HG02840 (cell line): ENCODE results near the gene CTSH.
A peak's percentile ranks its signal among the peaks of the same experiment; 100 is the strongest.
"Not testable (repeated sequence)": the region's sequence is repeated elsewhere in the genome, so short reads cannot be mapped to it uniquely, and the experiment has no call there.

Source experiments
- ATAC-seq: cut with Tn5 transposase; IDR thresholded peaks from one replicate; pipeline ENCODE4 v1.9.1; 2021; ENCODE audit warnings: mild to moderate bottlenecking, moderate library complexity, moderate number of reproducible peaks; ENCODE audit not compliant: unreplicated experiment, low FRiP score

The CTSH gene

DNA sequence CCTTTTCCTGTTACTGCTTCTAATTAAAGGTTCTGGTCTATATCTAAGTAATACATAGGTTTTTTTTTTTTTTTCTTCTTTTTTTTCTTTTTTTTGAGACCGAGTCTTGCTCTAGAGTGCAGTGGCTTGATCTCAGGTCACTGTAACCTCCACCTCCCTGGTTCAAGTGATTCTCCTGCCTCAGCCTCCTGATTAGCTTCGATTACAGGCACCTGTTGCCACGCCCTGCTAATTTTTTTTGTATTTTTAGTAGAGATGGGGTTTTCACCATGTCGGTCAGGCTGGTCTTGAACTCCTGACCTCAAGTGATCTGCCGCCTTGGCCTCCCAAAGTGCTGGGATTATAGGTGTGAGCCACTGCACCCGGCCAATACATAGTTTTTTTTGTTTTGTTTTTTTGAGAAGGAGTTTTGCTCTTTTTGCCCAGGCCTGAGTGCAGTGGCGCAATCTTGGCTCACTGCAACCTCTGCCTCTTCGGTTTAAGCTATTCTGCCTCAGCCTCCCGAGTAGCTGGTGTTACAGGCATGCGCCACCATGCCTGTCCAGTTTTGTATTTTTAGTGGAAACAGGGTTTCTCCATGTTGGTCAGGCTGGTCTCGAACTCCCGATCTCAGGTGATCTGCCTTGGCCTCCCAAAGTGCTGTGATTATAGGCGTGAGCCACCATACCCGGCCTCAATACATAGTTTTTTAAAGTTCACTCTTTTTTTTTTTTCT is 43.9 kb downstream of the CTSH start:
- ATAC-seq: not testable (repeated sequence)

DNA sequence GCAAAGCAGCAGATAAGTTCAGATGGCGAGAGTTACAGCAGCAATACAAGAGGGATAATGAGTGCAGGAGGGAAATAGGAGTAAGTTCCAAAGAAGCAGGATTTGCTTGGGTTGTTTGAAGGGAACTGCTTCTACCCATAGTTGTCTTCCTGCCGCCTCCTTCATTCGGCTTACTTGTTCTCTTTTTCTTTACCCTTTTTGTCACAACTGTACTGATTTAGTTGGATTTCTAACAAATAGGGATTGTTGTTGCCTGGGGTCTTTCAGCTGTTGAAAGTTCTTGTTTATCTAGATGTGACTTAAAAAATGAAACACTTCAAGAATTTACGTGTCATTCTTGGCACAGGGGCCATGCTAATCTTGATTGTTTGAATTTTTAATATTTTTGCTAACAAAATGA is 46.3 kb downstream of the CTSH start:
- ATAC-seq: no peak

DNA sequence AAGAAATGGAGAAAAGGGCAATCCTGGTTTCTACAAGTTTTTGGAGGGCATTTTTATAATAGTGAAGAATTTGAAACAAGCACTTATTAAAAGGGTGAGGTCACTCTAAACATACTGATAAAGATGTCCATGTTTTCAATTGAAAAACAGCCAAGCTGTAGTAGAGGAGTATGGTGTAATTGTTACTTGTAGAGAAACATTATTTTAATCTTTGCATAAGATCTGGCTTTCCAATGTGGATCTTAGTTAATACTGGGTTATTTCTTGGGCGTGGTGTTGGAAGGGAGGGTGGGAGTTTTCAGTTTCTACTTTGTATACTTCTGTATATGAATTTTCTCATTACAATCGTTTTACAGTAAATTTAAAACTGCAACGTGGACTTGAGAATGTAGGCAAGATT is 49.4 kb downstream of the CTSH start:
- no peak for ATAC-seq

DNA sequence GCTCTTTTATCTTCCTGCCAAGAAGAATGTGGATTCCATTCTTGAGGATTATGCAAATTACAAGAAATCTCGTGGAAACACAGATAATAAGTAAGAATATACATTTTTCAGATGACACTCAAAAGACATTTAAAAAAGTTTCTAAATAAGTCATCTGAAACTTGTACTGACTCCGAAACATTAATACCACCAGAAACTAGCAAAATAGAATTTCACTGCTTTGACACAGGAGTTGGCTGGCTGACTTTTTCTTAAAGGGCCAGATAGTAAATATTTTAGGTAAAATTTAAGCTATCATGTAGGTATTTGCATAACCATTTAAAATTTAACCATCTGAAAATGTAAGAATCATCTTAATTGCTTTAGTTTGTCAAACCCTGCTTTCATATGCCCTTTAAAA is 51.3 kb downstream of the CTSH start:
- no peak for ATAC-seq

DNA sequence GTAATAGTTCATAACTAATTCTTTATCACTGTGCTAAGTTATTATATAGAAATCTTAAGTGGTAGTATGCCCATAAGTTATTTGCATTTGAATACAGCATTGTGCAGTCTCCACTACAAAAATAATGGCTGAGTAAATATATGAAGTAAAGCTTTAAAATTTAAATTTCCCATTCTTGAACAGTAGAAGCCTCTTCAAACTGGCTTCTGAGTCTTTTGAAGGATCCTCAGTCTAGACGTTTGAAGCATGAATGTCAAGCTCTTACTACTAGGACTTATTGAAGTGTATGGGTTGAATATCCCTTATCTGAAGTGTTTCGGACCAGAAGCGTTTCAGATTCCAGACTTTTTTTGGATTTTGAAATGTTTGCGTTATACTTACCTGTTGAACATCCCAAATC is 55.8 kb downstream of the CTSH start:
- no peak for ATAC-seq

DNA sequence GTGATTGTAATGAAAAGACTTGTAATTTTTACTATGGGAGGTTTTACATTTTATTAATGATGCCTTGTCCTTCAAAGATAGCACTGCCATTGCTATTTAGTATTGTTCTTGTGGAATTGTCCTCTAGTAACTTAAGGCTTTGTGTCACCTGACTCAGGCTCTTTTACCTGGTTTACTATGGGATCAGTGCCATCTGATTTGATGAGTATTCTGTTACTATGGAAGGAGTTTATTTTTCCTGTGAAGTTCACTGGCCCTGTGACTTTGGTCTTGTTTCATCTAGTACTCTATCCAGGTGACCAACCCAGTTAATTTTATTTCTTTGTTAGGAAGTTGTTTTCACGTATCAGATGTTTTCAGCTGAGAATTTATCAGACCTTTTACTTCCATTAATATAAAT is 63.2 kb downstream of the CTSH start:
- ATAC-seq: no peak

DNA sequence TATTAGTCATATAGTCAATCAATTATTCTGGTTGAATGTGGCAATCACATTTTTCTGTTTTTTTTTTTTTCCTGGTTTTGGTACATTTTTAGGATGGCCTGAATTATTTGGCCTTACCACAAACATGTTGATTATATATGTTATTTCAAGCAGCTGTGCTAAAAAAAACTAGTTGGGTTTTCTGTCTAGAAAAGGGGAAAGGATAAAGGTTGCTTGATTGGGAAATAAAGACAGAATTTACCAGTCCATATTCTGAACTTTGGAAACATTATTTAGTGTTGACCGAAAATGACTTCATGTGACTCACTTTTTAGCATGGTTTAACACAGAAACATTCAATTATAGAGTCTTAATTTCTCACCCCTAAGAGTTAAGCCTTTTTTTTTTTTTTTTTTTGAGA is 64.0 kb downstream of the CTSH start:
- ATAC-seq: no peak

DNA sequence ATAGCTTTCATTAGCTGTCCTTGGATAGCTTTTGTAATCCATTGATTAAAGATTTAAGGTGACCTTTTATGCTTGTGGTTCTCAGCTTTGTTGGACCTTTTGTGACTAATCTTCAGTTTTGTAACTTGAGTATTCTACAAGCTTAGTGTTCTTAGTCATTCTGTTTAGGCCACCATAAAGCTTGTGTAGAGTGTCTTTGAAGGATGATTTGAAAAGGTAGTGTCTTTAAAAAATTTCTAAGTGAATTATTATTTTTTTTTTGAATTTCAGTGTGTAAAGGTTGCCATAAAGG is 64.7 kb downstream of the CTSH start:
- no peak for ATAC-seq

GRCh38 chr15:78879517-78880241 is 65.2 kb downstream of the CTSH start:
- ATAC-seq: no peak

GRCh38 chr15:78878356-78878755 is 66.5 kb downstream of the CTSH start:
- ATAC-seq: no peak

DNA sequence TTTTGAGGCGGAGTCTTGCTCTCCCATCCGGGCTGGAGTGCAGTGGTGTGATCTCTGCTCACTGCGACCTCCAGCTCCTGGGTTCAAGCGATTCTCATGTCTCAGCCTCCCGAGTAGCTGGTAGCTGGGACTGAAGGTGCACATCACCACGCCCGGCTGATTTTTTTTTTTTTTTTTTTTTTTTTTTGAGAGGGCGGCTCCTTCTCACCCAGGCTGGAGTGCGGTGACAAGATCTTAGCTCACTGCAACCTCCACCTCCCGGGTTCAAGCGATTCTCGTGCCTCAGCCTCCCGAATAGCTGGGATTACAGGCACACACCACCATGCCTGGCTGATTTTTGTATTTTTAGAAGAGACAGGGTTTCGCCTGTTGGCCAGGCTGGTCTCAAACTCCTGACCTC is 67.9 kb downstream of the CTSH start:
- not testable (repeated sequence) for ATAC-seq

- no peak for ATAC-seq
These were observed 69.5 kb downstream of the CTSH start for GRCh38 chr15:78875107-78875914.

DNA sequence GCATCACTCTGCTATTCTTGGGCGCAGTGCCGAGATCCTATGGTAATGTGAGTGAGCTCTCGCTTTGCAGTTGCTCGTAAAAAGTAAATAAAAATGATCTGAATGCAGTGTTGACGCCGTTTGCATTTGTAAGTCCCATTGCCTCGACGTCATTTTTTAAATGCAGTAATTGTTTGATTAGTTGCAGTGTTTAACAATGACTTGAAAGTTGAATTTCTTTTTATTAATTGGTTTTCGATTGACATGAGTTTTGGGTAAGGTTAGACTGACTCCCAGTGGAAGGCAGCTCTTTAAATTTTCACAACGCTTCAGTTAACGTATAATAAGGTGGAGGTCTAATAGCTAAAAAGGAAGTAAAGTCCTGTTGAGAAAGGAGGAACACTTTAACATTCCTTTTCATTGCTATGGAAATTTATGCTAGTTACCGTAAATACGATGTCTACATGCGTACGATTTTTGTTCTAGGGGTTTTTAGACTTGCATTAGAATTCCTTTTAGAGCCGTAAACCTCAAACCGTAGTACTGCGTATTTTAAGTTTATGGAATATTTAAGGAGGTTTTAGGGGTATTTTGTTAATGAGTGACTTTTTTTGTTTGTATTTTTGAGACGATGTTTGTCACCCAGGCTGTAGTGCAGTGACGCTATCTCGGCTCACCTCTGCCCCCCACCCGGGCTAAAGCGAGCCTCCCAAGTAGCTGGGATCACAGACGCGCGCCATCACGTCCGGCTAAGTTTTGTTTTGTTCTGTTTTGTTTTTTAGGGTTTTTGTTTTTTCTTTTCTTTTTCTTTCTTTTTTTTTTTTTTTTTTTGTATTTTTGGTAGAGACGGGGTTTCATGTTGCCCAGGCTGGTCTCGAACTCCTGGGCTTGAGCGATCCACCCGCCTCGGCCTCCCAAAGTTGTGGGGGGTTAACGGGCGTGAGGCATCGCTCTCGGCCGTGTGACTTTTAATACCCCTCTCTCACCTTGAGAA is 70.8 kb downstream of the CTSH start:
- no peak for ATAC-seq

DNA sequence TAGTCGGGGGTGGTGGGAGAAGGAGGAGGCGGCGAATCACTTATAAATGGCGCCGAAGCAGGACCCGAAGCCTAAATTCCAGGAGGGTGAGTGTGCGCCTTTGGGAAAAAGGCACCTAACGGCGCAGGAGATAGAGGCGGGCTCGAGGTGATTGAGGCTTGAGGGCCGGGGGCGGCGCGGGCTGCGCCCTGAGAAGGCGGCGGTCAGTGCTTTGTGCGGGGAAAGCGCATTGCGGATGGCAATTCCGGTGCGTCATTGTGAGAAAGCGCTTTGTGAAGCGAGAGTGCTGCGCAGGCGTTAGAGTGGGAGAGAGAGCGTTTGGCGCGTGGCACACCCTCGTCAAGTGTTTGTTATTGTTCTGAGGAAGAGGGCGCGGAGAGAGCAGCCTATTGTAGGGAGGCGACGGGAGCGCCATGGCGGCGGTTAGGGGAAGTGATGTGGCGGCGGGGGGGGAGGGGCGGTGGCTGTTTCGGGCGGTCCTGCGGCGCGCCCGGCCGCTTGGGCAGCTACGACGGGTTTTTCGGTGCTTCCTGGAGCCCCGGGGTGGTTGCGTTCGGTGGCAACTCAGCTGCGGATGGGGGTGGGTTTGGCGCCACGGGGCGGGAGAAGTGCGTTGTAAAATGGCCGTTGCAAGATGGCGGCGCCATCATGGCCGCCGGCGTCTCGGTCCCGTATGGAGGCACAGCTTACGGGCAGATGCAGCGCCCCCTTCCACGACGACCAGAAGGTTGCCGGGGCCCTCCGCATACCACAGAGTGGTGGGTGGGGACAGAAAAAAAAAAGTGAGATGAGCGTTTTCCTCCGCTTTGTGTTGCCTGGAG is 71.7 kb downstream of the CTSH start:
- ATAC-seq: peak; percentile 70

GRCh38 chr15:78872155-78872971 is 72.5 kb downstream of the CTSH start, which contains the start of gene MORF4L1:
Gene MORF4L1, plus strand, starts transcription at chr15:78872890. Its CDS starts 128 bp downstream, at chr15:78873018.
- ATAC-seq: peak; percentile 80

- not testable (repeated sequence) for ATAC-seq
These were observed 73.2 kb downstream of the CTSH start for GRCh38 chr15:78871483-78872127.
